H1 (cell line): ENCODE data around the gene LTB. TPM values are rescaled to one million over a fixed set of nuclear protein-coding genes. Genes with fewer than 3 reads are reported as not detected.

Experiments
- CTCF ChIA-PET: fragments of 300-600 bp; sonication (Branson Sonifier 250); formaldehyde crosslinking; loops from one replicate; lab custom pipeline; 2021; ENCODE audit not compliant: partially characterized antibody; lab: Charles Lee
- POLR2A ChIA-PET: fragments of 300-600 bp; sonication (Branson Sonifier 250); formaldehyde crosslinking; loops from one replicate; lab custom pipeline; 2021; ENCODE audit warnings: inconsistent platforms; ENCODE audit not compliant: partially characterized antibody; lab: Charles Lee
- DNase-seq, 2 experiments: peaks; one replicate each; pipeline versions ENCODE4 v3.0.0 to v3.0.0-alpha.2; 2010 to 2022; ENCODE audit warnings: low spot score in 2 of 2, low read depth in 1 of 2, mixed read lengths in 1 of 2
- FAIRE-seq: peaks from 2 replicates; lab custom pipeline; 2011; peaks lifted over from hg19 to GRCh38; lab: Jason Lieb, UNC
- H2AFZ ChIP-seq: 2 replicates; pipeline ENCODE4 v1.8.1; 2012; ENCODE audit warnings: low read length, inconsistent platforms
- H2AK5ac ChIP-seq: 2 replicates; pipeline ENCODE4 v1.6.1; 2013; ENCODE audit warnings: low read depth, low read length
- H2BK120ac ChIP-seq: replicated peaks from 2 replicates; pipeline ENCODE3; 2013; ENCODE audit warnings: low read depth, low read length, inconsistent platforms
- H2BK12ac ChIP-seq: 2 replicates; pipeline ENCODE4 v1.6.1; 2013; ENCODE audit warnings: low read depth, low read length
- H2BK15ac ChIP-seq: 2 replicates; pipeline ENCODE4 v1.6.1; 2013; ENCODE audit warnings: low read length
- H2BK20ac ChIP-seq: 2 replicates; pipeline ENCODE4 v1.6.1; 2013; ENCODE audit warnings: low read length
- H2BK5ac ChIP-seq: 2 replicates; pipeline ENCODE4 v1.6.1; 2013; ENCODE audit warnings: low read depth, low read length
- H3K14ac ChIP-seq: 2 replicates; pipeline ENCODE4 v1.6.1; 2013; ENCODE audit warnings: inconsistent platforms; ENCODE audit not compliant: insufficient read length
- H3K18ac ChIP-seq: 2 replicates; pipeline ENCODE4 v1.6.1; 2013; ENCODE audit warnings: low read length; ENCODE audit errors: extremely low read depth
- H3K23ac ChIP-seq: 2 replicates; pipeline ENCODE4 v1.6.1; 2013; ENCODE audit warnings: inconsistent platforms; ENCODE audit not compliant: insufficient read length
- H3K23me2 ChIP-seq: 2 replicates; pipeline ENCODE4 v1.6.1; 2013; ENCODE audit warnings: low read depth, low read length
- H3K27ac ChIP-seq: 2 replicates; pipeline ENCODE4 v1.6.1; 2011; ENCODE audit warnings: low read depth, low read length, inconsistent platforms
- H3K27me3 ChIP-seq, 4 experiments: replicated peaks in 1 of 4; 1 replicate in 1 of 4; 2 replicates in 3 of 4; pipeline versions ENCODE4 v1.6.1 to v1.8.1; 2011 to 2013; ENCODE audit warnings: low read length in 3 of 4, mild to moderate bottlenecking in 3 of 4, inconsistent platforms in 2 of 4, mixed read lengths in 2 of 4, moderate library complexity in 1 of 4; ENCODE audit not compliant: control insufficient read depth in 3 of 4, insufficient read depth in 3 of 4; ENCODE audit errors: extremely low read depth in 1 of 4
- H3K36me3 ChIP-seq, 4 experiments: 2 replicates each; pipeline versions ENCODE4 v1.6.1 to v1.8.1; 2011 to 2013; ENCODE audit warnings: mild to moderate bottlenecking in 4 of 4, low read length in 3 of 4, moderate library complexity in 2 of 4, control low read depth in 1 of 4, inconsistent platforms in 1 of 4; ENCODE audit not compliant: insufficient read depth in 4 of 4, control insufficient read depth in 2 of 4
- H3K4ac ChIP-seq: replicated peaks from 2 replicates; pipeline ENCODE3; 2013; ENCODE audit warnings: low read length, low read depth, mixed read lengths, inconsistent platforms; ENCODE audit not compliant: insufficient read length
- H3K4me1 ChIP-seq, 4 experiments: replicated peaks in 1 of 4; 1 replicate in 1 of 4; 2 replicates in 3 of 4; pipeline versions ENCODE4 v1.6.1 to v1.8.1; 2011 to 2013; ENCODE audit warnings: low read length in 3 of 4, inconsistent platforms in 2 of 4, mixed read lengths in 1 of 4; ENCODE audit not compliant: insufficient read depth in 4 of 4, control insufficient read depth in 3 of 4
- H3K4me2 ChIP-seq, 2 experiments: 2 replicates each; pipeline versions ENCODE4 v1.6.1 to v1.8.1; 2011 to 2013; ENCODE audit warnings: low read depth in 2 of 2, low read length in 2 of 2, control low read depth in 1 of 2, inconsistent platforms in 1 of 2, mild to moderate bottlenecking in 1 of 2; ENCODE audit not compliant: insufficient read depth in 1 of 2
- H3K4me3 ChIP-seq, 4 experiments: fragments of 200-600, 300-600 bp in 1 of 4; sonication (generic), shearing (Covaris generic), sonication (Bioruptor Twin) in 1 of 4; 2 replicates each; pipeline versions ENCODE4 v1.5.1 to v1.8.1; 2011 to 2016; ENCODE audit warnings: low read length in 4 of 4, low read depth in 3 of 4, control low read depth in 2 of 4, inconsistent platforms in 2 of 4, mild to moderate bottlenecking in 2 of 4, mixed read lengths in 1 of 4, moderate library complexity in 1 of 4; ENCODE audit not compliant: insufficient read depth in 2 of 4; ENCODE audit errors: extremely low read depth in 1 of 4
- H3K56ac ChIP-seq: replicated peaks from 2 replicates; pipeline ENCODE3; 2013; ENCODE audit warnings: low read depth, mild to moderate bottlenecking, mixed read lengths, low read length, inconsistent platforms; ENCODE audit not compliant: insufficient read length
- H3K79me1 ChIP-seq: 2 replicates; pipeline ENCODE4 v1.6.1; 2013; ENCODE audit warnings: low read depth, low read length, control low read depth
- H3K79me2 ChIP-seq, 2 experiments: 2 replicates each; pipeline versions ENCODE4 v1.6.1 to v1.8.1; 2012 to 2013; ENCODE audit warnings: low read length in 2 of 2, mild to moderate bottlenecking in 2 of 2, inconsistent platforms in 1 of 2; ENCODE audit not compliant: insufficient read depth in 2 of 2, control insufficient read depth in 1 of 2
- H3K9ac ChIP-seq, 4 experiments: replicated peaks in 1 of 4; 1 replicate in 1 of 4; 2 replicates in 3 of 4; pipeline versions ENCODE4 v1.6.1 to v1.8.1; 2011 to 2013; ENCODE audit warnings: low read depth in 3 of 4, low read length in 3 of 4, control low read depth in 2 of 4, mild to moderate bottlenecking in 2 of 4, moderate library complexity in 2 of 4, inconsistent platforms in 1 of 4; ENCODE audit errors: extremely low read depth in 1 of 4
- H3K9me3 ChIP-seq, 2 experiments: 2 replicates each; pipeline versions ENCODE4 v1.6.1 to v1.8.1; 2012 to 2013; ENCODE audit warnings: mild to moderate bottlenecking in 2 of 2, moderate library complexity in 2 of 2, control low read depth in 1 of 2, inconsistent platforms in 1 of 2, low read depth in 1 of 2, low read length in 1 of 2, mixed read lengths in 1 of 2; ENCODE audit not compliant: insufficient read depth in 2 of 2
- H4K20me1 ChIP-seq, 2 experiments: replicated peaks in 1 of 2; 2 replicates each; pipeline versions ENCODE3 to v1.8.1; 2011 to 2013; ENCODE audit warnings: inconsistent platforms in 2 of 2, low read length in 2 of 2, mild to moderate bottlenecking in 1 of 2; ENCODE audit not compliant: insufficient read depth in 2 of 2, control insufficient read depth in 1 of 2
- H4K5ac ChIP-seq: 2 replicates; pipeline ENCODE4 v1.6.1; 2013; ENCODE audit warnings: low read length, low read depth, mixed read lengths, inconsistent platforms; ENCODE audit not compliant: insufficient read length
- H4K8ac ChIP-seq: 2 replicates; pipeline ENCODE4 v1.8.0; 2013; ENCODE audit warnings: mild to moderate bottlenecking, moderate library complexity, low read length, inconsistent platforms; ENCODE audit not compliant: insufficient read depth; ENCODE audit errors: extremely low read depth
- H4K91ac ChIP-seq: replicated peaks from 2 replicates; pipeline ENCODE3; 2013; ENCODE audit warnings: low read length, mixed read lengths, inconsistent platforms; ENCODE audit not compliant: insufficient read length
- ASH2L ChIP-seq: fragments of 200-600, 300-600 bp; sonication (generic); IDR thresholded peaks from one replicate; pipeline ENCODE4 v1.7.1; 2017; ENCODE audit warnings: low read length
- CHD1 ChIP-seq: IDR thresholded peaks from 2 replicates; pipeline ENCODE4 v1.6.1; 2012; ENCODE audit warnings: low read depth, low read length, improper control_type of control experiment
- CREB1 ChIP-seq: IDR thresholded peaks from 2 replicates; pipeline ENCODE4 v1.6.1; 2012; ENCODE audit warnings: inconsistent platforms
- EP300 ChIP-seq, 2 experiments: IDR thresholded peaks; 1 replicate in 1 of 2; 2 replicates in 1 of 2; pipeline ENCODE4 v1.6.1; 2011 to 2012; ENCODE audit warnings: low read depth in 2 of 2, low read length in 2 of 2, mild to moderate bottlenecking in 2 of 2, borderline replicate concordance in 1 of 2, inconsistent platforms in 1 of 2, moderate library complexity in 1 of 2
- KDM4A ChIP-seq: IDR thresholded peaks from one replicate; pipeline ENCODE4 v1.7.1; 2012; ENCODE audit warnings: low read depth, mild to moderate bottlenecking, moderate library complexity, low read length, inconsistent platforms; ENCODE audit not compliant: severe bottlenecking
- MAX ChIP-seq: IDR thresholded peaks from 2 replicates; pipeline ENCODE4 v1.6.1; 2012; ENCODE audit warnings: inconsistent platforms
- WGBS, 2 experiments: shearing (Covaris generic) in 1 of 2; methylation state at CpG; one replicate each; pipeline versions ENCODE4 v1.1.6 to v1.1.7; 2013 to 2015; ENCODE audit warnings: low lambda C conversion rate in 2 of 2, mixed read lengths in 2 of 2, inconsistent platforms in 1 of 2, low coverage in 1 of 2, missing lambda C conversion rate in 1 of 2; ENCODE audit not compliant: insufficient replicate concordance in 2 of 2, insufficient coverage in 1 of 2, insufficient read length in 1 of 2; ENCODE audit errors: extremely low coverage in 1 of 2, missing lambda C conversion rate in 1 of 2; 5-methylcytosine and 5-hydroxymethylcytosine counted together
- polyA plus RNA-seq, 7 experiments: library from polyadenylated mRNA; depleted of rRNA in 3 of 7; stranded (reverse) in 5 of 7; unstranded in 2 of 7; fragments of >200 nt in 5 of 7; fragments of 200-250 nt in 2 of 7; gene quantifications; 1 replicate in 5 of 7; 2 replicates in 1 of 7; 4 replicates in 1 of 7; pipeline versions ENCODE4 v1.2.1 to v1.2.3, GENCODE V29; 2011 to 2013; ENCODE audit warnings: missing spikeins in 2 of 7, mixed read lengths in 2 of 7
- total RNA-seq: library from RNA; stranded (reverse); fragmentation: NEBNext Ultra II Directional; extraction: Animal tissue kit (Norgen Biotek cat#: 25700); gene quantifications from 2 replicates; pipeline ENCODE4 v1.2.1, GENCODE V29; 2021

Gene LTB
- total and polyA plus RNA-seq, 2 of the 8 experiments (the other 6 are each of a cell fraction or from before 2014, with no cell fraction given): 0.43 to 0.47 TPM

DNA sequence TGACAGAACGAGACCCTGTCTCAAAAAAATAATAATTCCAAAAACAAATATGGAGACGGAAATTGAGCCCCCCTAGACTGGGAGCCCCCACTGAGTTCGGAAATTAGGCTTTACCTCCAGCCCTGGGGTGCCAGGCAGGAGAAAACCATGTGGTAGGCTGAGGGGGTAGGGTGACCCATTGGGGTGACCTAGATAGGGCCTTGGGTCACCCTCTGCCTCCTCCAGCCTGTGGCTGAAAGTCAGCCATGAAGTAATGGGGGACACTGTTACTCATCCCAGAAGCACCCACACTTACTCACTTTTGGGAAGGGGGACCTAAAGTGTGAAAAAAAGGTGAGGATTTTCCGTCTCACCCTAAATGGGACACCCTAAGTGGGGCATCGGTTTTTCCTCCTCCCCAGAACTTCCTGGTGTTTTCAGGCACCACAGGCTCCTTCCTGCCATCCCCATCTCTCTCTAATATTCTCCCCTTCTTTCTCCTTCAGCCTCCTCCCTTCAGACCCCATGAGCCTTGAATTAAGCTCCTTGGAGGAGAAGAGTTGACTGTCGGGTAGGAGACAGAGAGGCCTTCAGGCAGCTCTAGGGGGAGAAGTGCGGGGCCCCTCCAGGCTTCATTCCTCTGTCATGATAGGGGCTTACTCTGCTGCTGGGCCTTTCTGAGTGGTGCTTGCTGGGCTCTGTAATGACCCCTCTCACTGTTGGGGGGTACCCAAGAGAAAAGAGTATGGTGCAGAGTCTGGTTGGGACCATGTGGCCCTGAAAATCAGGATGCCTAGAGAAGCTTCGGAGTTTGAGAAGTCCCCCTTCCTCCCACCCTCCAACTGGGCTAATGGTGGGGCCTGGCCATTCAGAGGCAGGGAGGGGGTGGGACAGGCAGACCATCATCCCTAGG, 2.4 kb downstream of the LTB start:
- Histone ChIP-seq H3K56ac (no peak overlapping the region), H3K9me3 (no peaks in the 10 kb centered on the region), H2BK20ac (no peak overlapping the region), H2BK12ac (peak overlapping the region; percentile 75; the same call in 1 of the 2 replicates), H2AK5ac (no peak overlapping the region), H3K23me2 (peaks cover 9% of the 10 kb centered on the region; the same call in 1 of the 2 replicates), H3K14ac (no peak overlapping the region), H3K36me3 (no peaks in the 10 kb centered on the region), H4K20me1 (no peaks in the 10 kb centered on the region), H2AFZ (no peak overlapping the region), H2BK120ac (no peak overlapping the region), H3K4ac (no peak overlapping the region), H3K4me2 (peak overlapping the region; percentile 62 to 84), H3K79me2 (no peaks in the 10 kb centered on the region), H3K27ac (no peak overlapping the region), H4K8ac (no peak overlapping the region), H3K4me3 (peak overlapping the region in 2 of 4 experiments; percentile 54 to 82; a peak in 3 of 8 replicates), H4K91ac (no peak overlapping the region), H3K79me1 (no peaks in the 10 kb centered on the region), H2BK5ac (no peak overlapping the region), H2BK15ac (peak overlapping the region; percentile 31; the same call in 1 of the 2 replicates), H3K9ac (no peak overlapping the region), H3K27me3 (peaks cover 0 to 8% (median 7%) of the 10 kb centered on the region in 4 experiments; a peak in 5 of 7 replicates), H3K23ac (no peak overlapping the region), H3K18ac (no peak overlapping the region), H4K5ac (no peak overlapping the region), H3K4me1 (peaks cover 0 to 6% (median 6%) of the 10 kb centered on the region in 4 experiments; a peak in 6 of 7 replicates)
- WGBS, 2 experiments: 86% methylated on average over 8 of the region's 8 CpGs; no CpG with 5 or more reads in 1 of the 2 experiments
- CTCF ChIA-PET: interaction anchor here (0.6 to 19.2 kb wide), 16 partner anchors 11 to 280 kb away, joined by 3 to 640 read pairs (median 6); partner anchors contain the start of genes ATP6V1G2, DDX39B, LST1 and LTB
- DNase-seq (no peak), FAIRE-seq (no peak)
- TF ChIP-seq EP300 (IDR thresholded peaks at IDR 0.05; ENCODE audit: borderline replicate concordance in 1 of 2, low read depth in 2 of 2, low read length in 2 of 2): no peak
- TF ChIP-seq ASH2L: no peak
- no peak for TF ChIP-seq CREB1
- TF ChIP-seq MAX: no peak
- no peak for TF ChIP-seq CHD1
- no peak for TF ChIP-seq KDM4A
- POLR2A ChIA-PET: interaction anchor here (0.7 to 12.2 kb wide), 15 partner anchors 9 to 138 kb away, joined by 3 to 110 read pairs (median 5); partner anchors contain the start of genes ATP6V1G2, C6orf47, DDX39B and NFKBIL1
